ENCODE results near the gene KCTD2. TPM values are rescaled to one million over a fixed set of nuclear protein-coding genes. Genes with fewer than 3 reads are reported as not detected.

KCTD2 gene
- total and polyA plus RNA-seq, 2 of the 13 experiments (the other 11 are each of a cell fraction or from before 2014, with no cell fraction given) = 28.3 to 32.6 TPM

DNA sequence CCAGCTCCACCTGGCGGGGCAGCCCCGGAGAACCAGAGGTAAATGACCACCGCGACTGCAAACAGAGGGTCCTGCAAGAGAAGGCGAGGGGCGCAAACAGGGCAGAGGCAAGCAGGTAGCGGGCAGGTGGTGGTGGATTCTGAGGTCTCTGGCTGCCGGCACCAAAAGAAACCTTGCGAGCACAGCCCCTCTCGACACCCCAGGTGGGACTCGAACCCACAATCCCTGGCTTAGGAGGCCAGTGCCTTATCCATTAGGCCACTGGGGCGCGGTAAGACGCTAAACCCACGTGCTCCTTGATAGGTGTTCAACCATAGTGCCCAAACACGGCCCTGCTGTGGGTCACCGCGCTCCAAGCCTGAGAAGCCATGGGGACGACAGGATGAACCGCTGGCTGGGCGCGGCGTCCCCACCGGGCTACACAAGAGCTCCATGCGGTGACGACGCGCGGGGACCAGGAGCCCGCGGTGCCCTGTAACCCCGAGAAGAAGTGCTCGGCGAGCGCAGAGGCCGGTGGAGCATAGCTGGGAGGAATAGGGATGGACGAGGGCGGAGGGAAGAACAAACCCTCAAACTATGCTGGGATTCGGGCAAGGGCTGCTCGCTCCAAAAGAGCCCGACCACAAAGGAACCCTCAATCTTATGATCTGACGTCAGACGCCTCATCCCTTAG, 12.7 kb upstream of the KCTD2 start (continued):
- no peak for TF ChIP-seq DPF2 (CRISPR knock-in tag; IDR thresholded peaks at IDR 0.05; ENCODE audit: borderline replicate concordance, low read depth)
- peak; percentile 96 for TF ChIP-seq MZF1 (CRISPR knock-in tag; IDR thresholded peaks at IDR 0.05; ENCODE audit: borderline replicate concordance)
- TF ChIP-seq, protein P1, sequence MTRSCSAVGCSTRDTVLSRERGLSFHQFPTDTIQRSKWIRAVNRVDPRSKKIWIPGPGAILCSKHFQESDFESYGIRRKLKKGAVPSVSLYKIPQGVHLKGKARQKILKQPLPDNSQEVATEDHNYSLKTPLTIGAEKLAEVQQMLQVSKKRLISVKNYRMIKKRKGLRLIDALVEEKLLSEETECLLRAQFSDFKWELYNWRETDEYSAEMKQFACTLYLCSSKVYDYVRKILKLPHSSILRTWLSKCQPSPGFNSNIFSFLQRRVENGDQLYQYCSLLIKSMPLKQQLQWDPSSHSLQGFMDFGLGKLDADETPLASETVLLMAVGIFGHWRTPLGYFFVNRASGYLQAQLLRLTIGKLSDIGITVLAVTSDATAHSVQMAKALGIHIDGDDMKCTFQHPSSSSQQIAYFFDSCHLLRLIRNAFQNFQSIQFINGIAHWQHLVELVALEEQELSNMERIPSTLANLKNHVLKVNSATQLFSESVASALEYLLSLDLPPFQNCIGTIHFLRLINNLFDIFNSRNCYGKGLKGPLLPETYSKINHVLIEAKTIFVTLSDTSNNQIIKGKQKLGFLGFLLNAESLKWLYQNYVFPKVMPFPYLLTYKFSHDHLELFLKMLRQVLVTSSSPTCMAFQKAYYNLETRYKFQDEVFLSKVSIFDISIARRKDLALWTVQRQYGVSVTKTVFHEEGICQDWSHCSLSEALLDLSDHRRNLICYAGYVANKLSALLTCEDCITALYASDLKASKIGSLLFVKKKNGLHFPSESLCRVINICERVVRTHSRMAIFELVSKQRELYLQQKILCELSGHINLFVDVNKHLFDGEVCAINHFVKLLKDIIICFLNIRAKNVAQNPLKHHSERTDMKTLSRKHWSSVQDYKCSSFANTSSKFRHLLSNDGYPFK (CRISPR knock-in tag; IDR thresholded peaks at IDR 0.05; ENCODE audit: borderline replicate concordance) = 0 out of 2 replicates have a peak, but pooled peaks have one; percentile 10
- peak; percentile 48; the same call in 1 of the 2 replicates for TF ChIP-seq ZNF713 (CRISPR knock-in tag; IDR thresholded peaks at IDR 0.05)
- TF ChIP-seq, protein P2, sequence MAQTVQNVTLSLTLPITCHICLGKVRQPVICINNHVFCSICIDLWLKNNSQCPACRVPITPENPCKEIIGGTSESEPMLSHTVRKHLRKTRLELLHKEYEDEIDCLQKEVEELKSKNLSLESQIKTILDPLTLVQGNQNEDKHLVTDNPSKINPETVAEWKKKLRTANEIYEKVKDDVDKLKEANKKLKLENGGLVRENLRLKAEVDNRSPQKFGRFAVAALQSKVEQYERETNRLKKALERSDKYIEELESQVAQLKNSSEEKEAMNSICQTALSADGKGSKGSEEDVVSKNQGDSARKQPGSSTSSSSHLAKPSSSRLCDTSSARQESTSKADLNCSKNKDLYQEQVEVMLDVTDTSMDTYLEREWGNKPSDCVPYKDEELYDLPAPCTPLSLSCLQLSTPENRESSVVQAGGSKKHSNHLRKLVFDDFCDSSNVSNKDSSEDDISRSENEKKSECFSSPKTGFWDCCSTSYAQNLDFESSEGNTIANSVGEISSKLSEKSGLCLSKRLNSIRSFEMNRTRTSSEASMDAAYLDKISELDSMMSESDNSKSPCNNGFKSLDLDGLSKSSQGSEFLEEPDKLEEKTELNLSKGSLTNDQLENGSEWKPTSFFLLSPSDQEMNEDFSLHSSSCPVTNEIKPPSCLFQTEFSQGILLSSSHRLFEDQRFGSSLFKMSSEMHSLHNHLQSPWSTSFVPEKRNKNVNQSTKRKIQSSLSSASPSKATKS (CRISPR knock-in tag; IDR thresholded peaks at IDR 0.05) = peak; percentile 92; the same call in 1 of the 2 replicates
- peak; percentile 74 for TF ChIP-seq ZNF160 (CRISPR knock-in tag; IDR thresholded peaks at IDR 0.05)
- peak; percentile 97; the same call in 1 of the 2 replicates for TF ChIP-seq ZNF354B (CRISPR knock-in tag; IDR thresholded peaks at IDR 0.05)
- peak; percentile 83 for TF ChIP-seq CHD4 (IDR thresholded peaks at IDR 0.05; ENCODE audit: borderline replicate concordance, low read length)
- no peak; the same call in 1 of the 2 replicates for TF ChIP-seq ZNF3 (CRISPR knock-in tag; IDR thresholded peaks at IDR 0.05)
- TF ChIP-seq, protein P3, sequence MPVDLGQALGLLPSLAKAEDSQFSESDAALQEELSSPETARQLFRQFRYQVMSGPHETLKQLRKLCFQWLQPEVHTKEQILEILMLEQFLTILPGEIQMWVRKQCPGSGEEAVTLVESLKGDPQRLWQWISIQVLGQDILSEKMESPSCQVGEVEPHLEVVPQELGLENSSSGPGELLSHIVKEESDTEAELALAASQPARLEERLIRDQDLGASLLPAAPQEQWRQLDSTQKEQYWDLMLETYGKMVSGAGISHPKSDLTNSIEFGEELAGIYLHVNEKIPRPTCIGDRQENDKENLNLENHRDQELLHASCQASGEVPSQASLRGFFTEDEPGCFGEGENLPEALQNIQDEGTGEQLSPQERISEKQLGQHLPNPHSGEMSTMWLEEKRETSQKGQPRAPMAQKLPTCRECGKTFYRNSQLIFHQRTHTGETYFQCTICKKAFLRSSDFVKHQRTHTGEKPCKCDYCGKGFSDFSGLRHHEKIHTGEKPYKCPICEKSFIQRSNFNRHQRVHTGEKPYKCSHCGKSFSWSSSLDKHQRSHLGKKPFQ (CRISPR knock-in tag; IDR thresholded peaks at IDR 0.05; ENCODE audit: insufficient replicate concordance) = no peak
- TF ChIP-seq, protein P4, sequence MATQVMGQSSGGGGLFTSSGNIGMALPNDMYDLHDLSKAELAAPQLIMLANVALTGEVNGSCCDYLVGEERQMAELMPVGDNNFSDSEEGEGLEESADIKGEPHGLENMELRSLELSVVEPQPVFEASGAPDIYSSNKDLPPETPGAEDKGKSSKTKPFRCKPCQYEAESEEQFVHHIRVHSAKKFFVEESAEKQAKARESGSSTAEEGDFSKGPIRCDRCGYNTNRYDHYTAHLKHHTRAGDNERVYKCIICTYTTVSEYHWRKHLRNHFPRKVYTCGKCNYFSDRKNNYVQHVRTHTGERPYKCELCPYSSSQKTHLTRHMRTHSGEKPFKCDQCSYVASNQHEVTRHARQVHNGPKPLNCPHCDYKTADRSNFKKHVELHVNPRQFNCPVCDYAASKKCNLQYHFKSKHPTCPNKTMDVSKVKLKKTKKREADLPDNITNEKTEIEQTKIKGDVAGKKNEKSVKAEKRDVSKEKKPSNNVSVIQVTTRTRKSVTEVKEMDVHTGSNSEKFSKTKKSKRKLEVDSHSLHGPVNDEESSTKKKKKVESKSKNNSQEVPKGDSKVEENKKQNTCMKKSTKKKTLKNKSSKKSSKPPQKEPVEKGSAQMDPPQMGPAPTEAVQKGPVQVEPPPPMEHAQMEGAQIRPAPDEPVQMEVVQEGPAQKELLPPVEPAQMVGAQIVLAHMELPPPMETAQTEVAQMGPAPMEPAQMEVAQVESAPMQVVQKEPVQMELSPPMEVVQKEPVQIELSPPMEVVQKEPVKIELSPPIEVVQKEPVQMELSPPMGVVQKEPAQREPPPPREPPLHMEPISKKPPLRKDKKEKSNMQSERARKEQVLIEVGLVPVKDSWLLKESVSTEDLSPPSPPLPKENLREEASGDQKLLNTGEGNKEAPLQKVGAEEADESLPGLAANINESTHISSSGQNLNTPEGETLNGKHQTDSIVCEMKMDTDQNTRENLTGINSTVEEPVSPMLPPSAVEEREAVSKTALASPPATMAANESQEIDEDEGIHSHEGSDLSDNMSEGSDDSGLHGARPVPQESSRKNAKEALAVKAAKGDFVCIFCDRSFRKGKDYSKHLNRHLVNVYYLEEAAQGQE (IDR thresholded peaks at IDR 0.05; ENCODE audit: borderline replicate concordance in 1 of 2, low read depth in 1 of 2, low read length in 2 of 2) = no peak
- TF ChIP-seq ERF (CRISPR knock-in tag; IDR thresholded peaks at IDR 0.05) = peak; percentile 8; the same call in 1 of the 2 replicates
- peak; percentile 100 for TF ChIP-seq GTF3A (CRISPR knock-in tag; conservative IDR thresholded peaks at IDR 0.05)
- peak in 1 of 2 experiments; percentile 58; a peak in 2 of 4 replicates for TF ChIP-seq KLF16 (CRISPR knock-in tag; IDR thresholded peaks at IDR 0.05)
- TF ChIP-seq ZNF44 (CRISPR knock-in tag; IDR thresholded peaks at IDR 0.05) = peak; percentile 30; the same call in 1 of the 2 replicates
- peak; percentile 87 for TF ChIP-seq SAP130 (CRISPR knock-in tag; IDR thresholded peaks at IDR 0.05; ENCODE audit: low read depth)
- peak; percentile 67 for TF ChIP-seq YEATS2 (CRISPR knock-in tag; IDR thresholded peaks at IDR 0.05; ENCODE audit: borderline replicate concordance)
- TF ChIP-seq SUZ12 (IDR thresholded peaks at IDR 0.05; ENCODE audit: low read depth, low read length) = no peak
- TF ChIP-seq NCOA1 (CRISPR knock-in tag; IDR thresholded peaks at IDR 0.05) = peak; percentile 89

Measured in HepG2 (cell line).